ENCODE results near the gene LYSET. TPM values are rescaled to one million over a fixed set of nuclear protein-coding genes. Genes with fewer than 3 reads are reported as not detected.
"Not testable (repeated sequence)": the region's sequence is repeated elsewhere in the genome, so short reads cannot be mapped to it uniquely, and the experiment has no call there.

LYSET gene
- total RNA-seq, 2 donors from 2014 or later, result 12.9 to 15.4 TPM

- Mint-ChIP-seq H3K4me1 (ENCODE audit: low read depth) (no peaks in the 10 kb centered on the region), H3K27ac (no peak overlapping the region), H3K4me3 (no peak overlapping the region), H3K9me3 (no peaks in the 10 kb centered on the region), H3K27me3 (ENCODE audit: low read depth) (no peaks in the 10 kb centered on the region), H3K36me3 (ENCODE audit: insufficient read depth in 2 of 2) (peaks cover 0 to 24% of the 10 kb centered on the region in 2 donors)
- ATAC-seq (replicated peaks in 1 of 2) (peak; percentile 65 to 75), DNase-seq (peak; percentile 31 to 45)
Observed at GRCh38 chr14:93219103-93219726, 34.1 kb downstream of the LYSET start.

DNA sequence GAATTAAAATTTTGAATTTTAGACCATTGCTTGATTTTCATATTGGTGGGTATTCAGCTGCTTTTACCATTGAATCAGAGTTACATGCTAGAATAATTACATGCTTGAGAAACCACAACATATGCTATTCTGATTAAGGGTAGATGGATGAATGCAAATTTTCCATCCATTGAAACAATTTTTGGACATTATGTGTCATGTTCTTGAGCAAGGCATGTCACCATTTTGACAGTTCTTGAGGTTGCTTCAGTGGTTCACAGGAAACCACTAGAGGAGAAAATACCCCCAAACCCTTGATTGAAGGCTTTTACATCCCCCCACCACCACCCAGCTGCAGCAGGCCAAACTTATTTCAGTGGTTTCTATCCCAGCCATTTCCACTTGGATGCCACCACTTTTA lies 35.4 kb downstream of the LYSET start:
- no peak for DNase-seq
- H3K4me3 Mint-ChIP-seq, result no peak overlapping the region
- no peaks in the 10 kb centered on the region for H3K9me3 Mint-ChIP-seq
- H3K36me3 Mint-ChIP-seq (ENCODE audit: insufficient read depth in 2 of 2), result peaks cover 0 to 24% of the 10 kb centered on the region in 2 donors
- no peaks in the 10 kb centered on the region for H3K4me1 Mint-ChIP-seq (ENCODE audit: low read depth)
- no peak for ATAC-seq (replicated peaks in 1 of 2)
- H3K27ac Mint-ChIP-seq, result no peak overlapping the region
- H3K27me3 Mint-ChIP-seq (ENCODE audit: low read depth), result no peaks in the 10 kb centered on the region

DNA sequence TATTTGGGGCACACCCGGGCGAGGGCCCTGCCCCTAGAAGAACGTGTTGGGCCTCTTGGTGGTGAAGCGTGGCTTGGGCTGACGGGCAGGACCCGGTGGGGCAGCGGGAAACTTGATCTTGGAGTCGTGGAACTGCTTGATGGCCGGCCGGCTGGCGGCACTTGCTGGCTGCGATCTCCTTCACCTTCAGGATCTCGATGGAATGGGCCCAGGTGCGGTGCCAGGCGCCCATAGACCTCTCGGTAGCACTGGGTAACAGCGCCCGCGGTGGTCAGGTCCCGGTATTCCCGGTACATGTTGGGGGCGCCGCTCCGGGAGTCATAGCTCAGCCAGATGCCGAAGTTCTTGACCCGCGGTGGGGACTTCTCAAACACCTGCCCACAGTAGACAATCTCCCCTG lies 38.4 kb downstream of the LYSET start:
- Mint-ChIP-seq H3K4me1 (ENCODE audit: low read depth) (no peaks in the 10 kb centered on the region), H3K27ac (no peak overlapping the region), H3K27me3 (ENCODE audit: low read depth) (no peaks in the 10 kb centered on the region), H3K9me3 (no peaks in the 10 kb centered on the region), H3K36me3 (ENCODE audit: insufficient read depth in 2 of 2) (peaks cover 2 to 36% of the 10 kb centered on the region in 2 donors), H3K4me3 (no peak overlapping the region)
- ATAC-seq (replicated peaks in 1 of 2), result no peak
- no peak for DNase-seq

- Mint-ChIP-seq H3K4me1 (ENCODE audit: low read depth) (peaks cover 14% of the 10 kb centered on the region), H3K27ac (no peak overlapping the region)
Observed at GRCh38 chr14:93228550-93228949, 43.4 kb downstream of the LYSET start.

GRCh38 chr14:93230539-93230938 lies 45.4 kb downstream of the LYSET start:
- peaks cover 14% of the 10 kb centered on the region for H3K4me1 Mint-ChIP-seq (ENCODE audit: low read depth)
- DNase-seq, result no peak
- H3K9me3 Mint-ChIP-seq, result no peaks in the 10 kb centered on the region
- peak in 1 of 2 donors; percentile 18 for ATAC-seq (replicated peaks in 1 of 2)
- H3K36me3 Mint-ChIP-seq (ENCODE audit: insufficient read depth in 2 of 2), result peaks cover 2 to 23% of the 10 kb centered on the region in 2 donors
- H3K27ac Mint-ChIP-seq, result no peak overlapping the region
- peak overlapping the region; percentile 7 to 79 for H3K4me3 Mint-ChIP-seq
- peaks cover 34% of the 10 kb centered on the region for H3K27me3 Mint-ChIP-seq (ENCODE audit: low read depth)

More at GRCh38 chr14:93228550-93228949, 43.4 kb downstream of the LYSET start:
- DNase-seq, result no peak
- no peak for ATAC-seq (replicated peaks in 1 of 2)
- Mint-ChIP-seq H3K27me3 (ENCODE audit: low read depth) (peaks cover 24% of the 10 kb centered on the region), H3K9me3 (no peaks in the 10 kb centered on the region), H3K36me3 (ENCODE audit: insufficient read depth in 2 of 2) (peaks cover 2 to 26% of the 10 kb centered on the region in 2 donors), H3K4me3 (no peak overlapping the region)

GRCh38 chr14:93231129-93231979 lies 46.2 kb downstream of the LYSET start:
- H3K36me3 Mint-ChIP-seq (ENCODE audit: insufficient read depth in 2 of 2), result peaks cover 2 to 18% of the 10 kb centered on the region in 2 donors
- peak overlapping the region; percentile 7 to 79 for H3K4me3 Mint-ChIP-seq
- no peaks in the 10 kb centered on the region for H3K9me3 Mint-ChIP-seq
- peak; percentile 38 to 59 for ATAC-seq (replicated peaks in 1 of 2)
- H3K4me1 Mint-ChIP-seq (ENCODE audit: low read depth), result peaks cover 14% of the 10 kb centered on the region
- H3K27ac Mint-ChIP-seq, result no peak overlapping the region
- peaks cover 34% of the 10 kb centered on the region for H3K27me3 Mint-ChIP-seq (ENCODE audit: low read depth)
- DNase-seq, result no peak

DNA sequence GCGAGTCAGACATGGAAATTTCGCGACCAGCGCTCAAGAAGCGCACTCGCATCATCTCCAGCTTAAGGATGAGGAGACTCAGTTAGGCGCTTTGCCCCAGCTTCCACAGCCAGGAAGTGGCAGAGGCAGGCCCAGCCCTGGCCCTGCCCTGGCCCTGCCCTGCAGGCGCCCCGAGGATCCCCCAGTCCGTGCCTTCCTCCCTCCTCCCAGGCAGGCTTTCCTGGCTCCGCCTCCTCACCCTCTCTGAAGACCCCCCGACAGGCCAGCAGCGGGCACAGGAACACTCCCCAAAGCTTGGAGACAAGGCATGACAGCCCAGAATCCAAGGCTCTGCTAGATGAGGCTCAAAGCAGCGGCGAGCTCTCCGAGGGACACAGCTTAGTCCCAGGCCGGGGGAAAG lies 47.0 kb downstream of the LYSET start:
- H3K27ac Mint-ChIP-seq, result no peak overlapping the region
- H3K4me1 Mint-ChIP-seq (ENCODE audit: low read depth), result peaks cover 14% of the 10 kb centered on the region
- no peaks in the 10 kb centered on the region for H3K9me3 Mint-ChIP-seq
- H3K27me3 Mint-ChIP-seq (ENCODE audit: low read depth), result peaks cover 34% of the 10 kb centered on the region
- ATAC-seq (replicated peaks in 1 of 2), result no peak
- no peak for DNase-seq
- peaks cover 2 to 13% of the 10 kb centered on the region in 2 donors for H3K36me3 Mint-ChIP-seq (ENCODE audit: insufficient read depth in 2 of 2)
- peak overlapping the region in 1 of 2 donors; percentile 79 for H3K4me3 Mint-ChIP-seq

GRCh38 chr14:93233078-93233477 lies 48.0 kb downstream of the LYSET start:
- peaks cover 34% of the 10 kb centered on the region for H3K27me3 Mint-ChIP-seq (ENCODE audit: low read depth)
- ATAC-seq (replicated peaks in 1 of 2); H3K9me3 Mint-ChIP-seq; H3K4me3 Mint-ChIP-seq; H3K27ac Mint-ChIP-seq; DNase-seq; H3K36me3 Mint-ChIP-seq (ENCODE audit: insufficient read depth in 2 of 2): not testable (repeated sequence)
- peaks cover 14% of the 10 kb centered on the region for H3K4me1 Mint-ChIP-seq (ENCODE audit: low read depth)

DNA sequence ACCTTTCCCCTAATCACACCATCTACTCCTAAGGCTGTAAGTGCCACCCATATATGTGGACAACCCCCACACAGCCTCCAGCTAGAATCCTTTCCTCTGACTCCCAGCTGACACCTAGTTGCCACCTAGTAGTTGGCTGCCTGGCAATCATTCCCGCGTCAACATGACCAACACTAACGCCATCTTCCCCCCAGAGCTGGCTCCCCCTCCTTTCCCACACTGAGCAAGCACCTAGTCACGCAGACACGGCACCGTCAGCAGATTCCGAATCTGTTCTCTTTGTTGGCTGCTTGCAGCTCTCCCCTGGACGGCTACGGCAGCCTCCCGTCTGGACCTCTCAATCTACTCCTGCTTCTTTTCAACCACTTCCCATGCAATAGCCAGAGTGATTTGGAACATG lies 49.7 kb downstream of the LYSET start:
- no peak overlapping the region for H3K27ac Mint-ChIP-seq
- H3K27me3 Mint-ChIP-seq (ENCODE audit: low read depth), result peaks cover 34% of the 10 kb centered on the region
- H3K9me3 Mint-ChIP-seq, result no peaks in the 10 kb centered on the region
- no peak for ATAC-seq (replicated peaks in 1 of 2)
- no peak overlapping the region for H3K4me3 Mint-ChIP-seq
- no peak for DNase-seq
- H3K36me3 Mint-ChIP-seq (ENCODE audit: insufficient read depth in 2 of 2), result peaks cover 0 to 4% of the 10 kb centered on the region in 2 donors
- H3K4me1 Mint-ChIP-seq (ENCODE audit: low read depth), result peaks cover 14% of the 10 kb centered on the region

Other genes starting within 250 kb of the LYSET start
- gene ITPK1, start 69.4 kb upstream of the LYSET start, total RNA-seq, result 10 to 100 TPM; 53.4 to 61.8 TPM
- 10 to 100 TPM; 21.1 to 27.5 TPM for gene MOAP1, start 420 bp upstream of the LYSET start, total RNA-seq
- gene GON7, start 21.7 kb downstream of the LYSET start, total RNA-seq, result 10 to 100 TPM; 22.3 to 27.8 TPM
- 10 to 100 TPM; 35.2 to 36.3 TPM for gene UBR7, start 21.9 kb downstream of the LYSET start, total RNA-seq
- 10 to 100 TPM; 11.0 to 12.5 TPM for gene BTBD7, start 147.7 kb downstream of the LYSET start, total RNA-seq
- gene COX8C, start 161.9 kb downstream of the LYSET start, total RNA-seq, result 1 to 10 TPM in 1 of 2 donors, not detected in 1; 1.2 TPM
- gene UNC79, start 245.6 kb downstream of the LYSET start, total RNA-seq, result under 1 TPM; 0.05 to 0.09 TPM

All from activated T-cell treated with anti-CD3 and anti-CD28 coated beads, Interleukin-2, amount 50 U/mL, for 72 hours (primary cell).